ENCODE results near the gene GPR183. TPM values are rescaled to one million over a fixed set of nuclear protein-coding genes. Genes with fewer than 3 reads are reported as not detected.

GPR183 gene
- total and polyA plus RNA-seq, 12 donors: 0.94 to 15.0 (median 8.3) TPM

- Histone ChIP-seq H3K4me3 (no peak overlapping the region), H3K27me3 (no peaks in the 10 kb centered on the region), H3K9me3 (replicated peaks in 1 of 3) (no peaks in the 10 kb centered on the region), H3K4me1 (replicated peaks in 1 of 2) (peaks cover 2 to 20% of the 10 kb centered on the region in 2 donors), H3K36me3 (replicated peaks in 1 of 2) (no peaks in the 10 kb centered on the region), H3K27ac (no peak overlapping the region)
- WGBS, 4 donors: 81 to 88% (median 85%) methylated on average over 7 of the region's 7 CpGs
- DNase-seq: no peak
- intact Hi-C loops (cut with DNase I): no loop called here
- TF ChIP-seq POLR2A (IDR thresholded peaks at IDR 0.05) (no peak), CTCF (IDR thresholded peaks at IDR 0.05) (no peak)
Measured at GRCh38 chr13:99289674-99290337, 17.4 kb downstream of the GPR183 start.

DNA sequence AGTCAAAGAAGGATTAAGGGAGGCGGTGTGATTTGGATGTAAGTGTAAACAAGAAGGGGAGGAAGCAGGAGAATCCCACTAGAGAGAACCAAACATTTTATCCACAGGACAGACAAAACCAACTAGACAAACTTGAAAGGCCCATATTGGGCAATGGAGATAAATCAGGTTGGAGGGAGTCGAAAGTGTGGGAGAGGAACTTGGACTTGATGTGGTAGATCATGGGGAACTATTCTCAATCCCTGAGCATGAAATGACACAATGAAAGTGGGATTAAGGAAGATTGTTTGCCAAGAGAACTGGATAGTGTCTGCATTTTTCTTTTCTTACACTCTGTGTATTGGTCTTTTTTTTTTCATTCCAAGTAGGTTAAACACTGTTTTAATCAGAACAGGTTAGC, 17.9 kb downstream of the GPR183 start:
- H3K27ac ChIP-seq: no peak overlapping the region
- H3K9me3 ChIP-seq (replicated peaks in 1 of 3): no peaks in the 10 kb centered on the region
- TF ChIP-seq POLR2A (IDR thresholded peaks at IDR 0.05) (no peak), CTCF (IDR thresholded peaks at IDR 0.05) (no peak)
- H3K4me1 ChIP-seq (replicated peaks in 1 of 2): peaks cover 6 to 26% of the 10 kb centered on the region in 2 donors
- WGBS, 4 donors: 85 to 93% (median 90%) methylated on average over 2 of the region's 2 CpGs
- no peaks in the 10 kb centered on the region for H3K36me3 ChIP-seq (replicated peaks in 1 of 2)
- intact Hi-C loops (cut with DNase I): no loop called here
- H3K4me3 ChIP-seq: no peak overlapping the region
- no peaks in the 10 kb centered on the region for H3K27me3 ChIP-seq
- DNase-seq: no peak

- H3K27ac ChIP-seq: no peak overlapping the region
- H3K4me1 ChIP-seq (replicated peaks in 1 of 2): peaks cover 6 to 29% of the 10 kb centered on the region in 2 donors
- no peak overlapping the region for H3K4me3 ChIP-seq
- H3K9me3 ChIP-seq (replicated peaks in 1 of 3): no peaks in the 10 kb centered on the region
- H3K36me3 ChIP-seq (replicated peaks in 1 of 2): no peaks in the 10 kb centered on the region
- no peaks in the 10 kb centered on the region for H3K27me3 ChIP-seq
- no peak for DNase-seq
- WGBS, 4 donors: 65 to 82% (median 77%) methylated on average over 2 of the region's 2 CpGs
- TF ChIP-seq CTCF (IDR thresholded peaks at IDR 0.05) (no peak), POLR2A (IDR thresholded peaks at IDR 0.05) (no peak)
- intact Hi-C loops (cut with DNase I): no loop called here
Measured at GRCh38 chr13:99288089-99288488, 19.1 kb downstream of the GPR183 start.

DNA sequence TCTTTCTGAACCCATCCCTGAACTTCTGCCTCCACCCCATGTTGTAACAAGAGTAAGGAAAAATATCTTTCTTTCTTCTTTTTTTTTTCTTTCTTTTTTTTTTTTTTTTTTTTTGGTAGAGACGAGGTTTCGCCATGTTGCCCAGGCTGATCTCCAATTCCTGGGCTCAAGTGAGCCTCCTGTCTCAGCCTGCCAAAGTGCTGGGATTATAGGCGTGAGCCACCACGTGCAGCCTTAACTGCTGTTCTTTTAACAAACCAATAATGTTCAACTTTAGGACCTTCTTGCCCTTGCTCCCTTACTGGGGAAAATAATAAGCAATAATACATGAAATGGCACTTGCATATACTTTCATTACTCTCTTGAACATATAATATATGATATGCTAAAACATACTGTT, 19.6 kb downstream of the GPR183 start:
- H3K4me1 ChIP-seq (replicated peaks in 1 of 2): peaks cover 6 to 34% of the 10 kb centered on the region in 2 donors
- no peak for DNase-seq
- TF ChIP-seq POLR2A (IDR thresholded peaks at IDR 0.05) (no peak), CTCF (IDR thresholded peaks at IDR 0.05) (no peak)
- 80 to 96% (median 89%) methylated on average over 4 of the region's 4 CpGs for WGBS, 4 donors
- no peak overlapping the region for H3K4me3 ChIP-seq
- intact Hi-C loops (cut with DNase I): no loop called here
- H3K9me3 ChIP-seq (replicated peaks in 1 of 3): no peaks in the 10 kb centered on the region
- H3K36me3 ChIP-seq (replicated peaks in 1 of 2): no peaks in the 10 kb centered on the region
- no peak overlapping the region for H3K27ac ChIP-seq
- no peaks in the 10 kb centered on the region for H3K27me3 ChIP-seq

Data from adrenal gland (tissue), 12 donors.